ENCODE results near the gene IMMP2L. TPM values are rescaled to one million over a fixed set of nuclear protein-coding genes. Genes with fewer than 3 reads are reported as not detected.

Gene IMMP2L
- total RNA-seq, 2 experiments from 2014 or later, result 17.4 to 30.2 TPM

DNA sequence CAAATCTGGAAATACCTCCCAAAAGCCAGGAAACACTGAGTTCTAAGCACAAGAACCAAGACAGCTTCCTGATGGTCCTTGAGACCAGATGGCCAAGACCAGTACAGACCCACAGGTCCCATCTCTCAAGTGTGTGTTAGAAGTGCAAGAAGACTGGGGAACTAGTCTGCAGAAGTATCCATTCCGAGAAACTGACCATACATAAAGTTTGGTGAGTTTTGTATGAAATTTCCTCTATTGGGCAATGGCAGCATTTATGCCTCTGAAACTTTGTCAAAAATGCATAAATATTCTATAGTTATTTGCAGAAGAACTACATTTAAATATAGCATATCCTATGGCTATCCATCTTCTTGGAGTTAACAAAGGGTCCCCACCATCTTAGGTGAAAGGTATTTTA is 333.9 kb downstream of the IMMP2L start:
- H3K36me3 Mint-ChIP-seq (ENCODE audit: low read depth), result peaks cover 2% of the 10 kb centered on the region
- intact Hi-C loops (cut with micrococcal nuclease), result no loop called here
- no peak overlapping the region for H3K4me3 Mint-ChIP-seq
- ATAC-seq, result no peak
- TF ChIP-seq, protein P1, sequence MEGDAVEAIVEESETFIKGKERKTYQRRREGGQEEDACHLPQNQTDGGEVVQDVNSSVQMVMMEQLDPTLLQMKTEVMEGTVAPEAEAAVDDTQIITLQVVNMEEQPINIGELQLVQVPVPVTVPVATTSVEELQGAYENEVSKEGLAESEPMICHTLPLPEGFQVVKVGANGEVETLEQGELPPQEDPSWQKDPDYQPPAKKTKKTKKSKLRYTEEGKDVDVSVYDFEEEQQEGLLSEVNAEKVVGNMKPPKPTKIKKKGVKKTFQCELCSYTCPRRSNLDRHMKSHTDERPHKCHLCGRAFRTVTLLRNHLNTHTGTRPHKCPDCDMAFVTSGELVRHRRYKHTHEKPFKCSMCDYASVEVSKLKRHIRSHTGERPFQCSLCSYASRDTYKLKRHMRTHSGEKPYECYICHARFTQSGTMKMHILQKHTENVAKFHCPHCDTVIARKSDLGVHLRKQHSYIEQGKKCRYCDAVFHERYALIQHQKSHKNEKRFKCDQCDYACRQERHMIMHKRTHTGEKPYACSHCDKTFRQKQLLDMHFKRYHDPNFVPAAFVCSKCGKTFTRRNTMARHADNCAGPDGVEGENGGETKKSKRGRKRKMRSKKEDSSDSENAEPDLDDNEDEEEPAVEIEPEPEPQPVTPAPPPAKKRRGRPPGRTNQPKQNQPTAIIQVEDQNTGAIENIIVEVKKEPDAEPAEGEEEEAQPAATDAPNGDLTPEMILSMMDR (IDR thresholded peaks at IDR 0.05), result no peak
- no peaks in the 10 kb centered on the region for H3K27me3 Mint-ChIP-seq
- no peaks in the 10 kb centered on the region for H3K9me3 Mint-ChIP-seq
- no peak overlapping the region for H3K27ac Mint-ChIP-seq
- CTCF ChIA-PET, result no interaction called here
- POLR2A ChIA-PET, result no interaction called here
- no peak for DNase-seq
- peaks cover 13% of the 10 kb centered on the region for H3K4me1 Mint-ChIP-seq (ENCODE audit: low read depth)

DNA sequence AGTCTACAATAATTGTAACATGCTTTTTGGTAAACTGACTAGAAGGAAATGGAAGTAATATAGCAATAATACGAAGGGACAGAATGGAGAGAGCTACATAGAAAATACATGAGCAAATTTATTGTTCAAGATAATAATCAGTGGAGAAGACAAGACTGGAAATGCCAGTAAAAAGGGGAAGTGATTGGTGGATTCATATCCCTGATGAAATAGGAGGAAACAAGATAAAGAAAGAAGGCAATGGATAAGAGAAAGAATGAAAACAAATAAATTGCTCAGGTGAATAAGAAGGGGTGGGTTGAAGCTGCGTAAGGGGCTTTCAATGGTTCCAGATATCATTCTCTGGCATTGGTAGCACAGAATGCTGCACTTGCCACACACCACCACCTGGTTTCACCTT is 335.5 kb downstream of the IMMP2L start:
- CTCF ChIA-PET, result no interaction called here
- Mint-ChIP-seq H3K4me1 (ENCODE audit: low read depth) (peaks cover 3% of the 10 kb centered on the region), H3K27me3 (no peaks in the 10 kb centered on the region), H3K27ac (no peak overlapping the region), H3K9me3 (no peaks in the 10 kb centered on the region), H3K36me3 (ENCODE audit: low read depth) (peaks cover 2% of the 10 kb centered on the region), H3K4me3 (no peak overlapping the region)
- TF ChIP-seq, protein P1 (IDR thresholded peaks at IDR 0.05), result no peak
- DNase-seq, result no peak
- ATAC-seq, result no peak
- POLR2A ChIA-PET, result interaction anchor here (0.6 kb wide), 1 partner anchor 58 kb away, joined by 3 read pairs; no protein-coding TSS in a partner anchor
- intact Hi-C loops (cut with micrococcal nuclease), result no loop called here

DNA sequence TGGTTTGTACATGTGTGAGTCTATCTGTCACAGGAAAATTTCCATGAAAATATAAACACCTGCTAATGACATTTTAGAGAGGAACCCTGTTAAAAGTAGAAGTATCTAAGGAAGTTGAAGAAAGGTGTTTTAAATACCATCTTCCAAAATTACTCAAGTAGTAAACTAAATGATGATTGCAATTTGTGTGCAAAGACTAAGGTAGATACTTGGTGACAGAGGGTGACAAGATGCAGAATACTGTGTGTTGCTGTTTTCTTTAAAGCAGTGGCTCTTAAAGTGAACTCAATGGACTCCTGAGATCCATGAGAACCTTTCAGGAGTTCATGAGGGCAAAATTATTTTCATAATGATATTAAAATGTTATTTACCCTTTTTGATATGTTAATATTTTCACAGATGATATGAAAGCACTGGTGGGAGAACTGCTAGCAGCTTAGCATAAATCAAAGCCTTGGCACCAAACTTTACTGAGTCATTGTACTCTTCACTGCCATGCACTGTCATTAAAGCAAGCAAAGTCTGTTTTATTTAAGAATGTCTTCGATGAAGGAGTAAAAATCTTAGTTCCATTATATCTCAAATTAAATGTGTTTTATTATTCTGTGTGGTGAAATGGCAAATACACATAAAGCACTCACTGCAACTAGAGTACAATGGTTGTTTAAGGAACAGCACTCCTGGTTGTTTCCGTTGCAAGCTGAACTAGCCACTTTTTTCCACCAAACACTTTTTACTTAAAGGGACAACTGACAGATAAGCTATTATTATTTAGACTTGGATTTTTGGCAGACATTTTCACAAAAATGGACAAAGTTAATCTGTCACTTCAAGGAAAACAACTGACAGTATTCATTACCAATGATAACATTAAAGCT is 337.7 kb downstream of the IMMP2L start:
- H3K36me3 Mint-ChIP-seq (ENCODE audit: low read depth), result no peaks in the 10 kb centered on the region
- TF ChIP-seq, protein P1 (IDR thresholded peaks at IDR 0.05), result no peak

DNA sequence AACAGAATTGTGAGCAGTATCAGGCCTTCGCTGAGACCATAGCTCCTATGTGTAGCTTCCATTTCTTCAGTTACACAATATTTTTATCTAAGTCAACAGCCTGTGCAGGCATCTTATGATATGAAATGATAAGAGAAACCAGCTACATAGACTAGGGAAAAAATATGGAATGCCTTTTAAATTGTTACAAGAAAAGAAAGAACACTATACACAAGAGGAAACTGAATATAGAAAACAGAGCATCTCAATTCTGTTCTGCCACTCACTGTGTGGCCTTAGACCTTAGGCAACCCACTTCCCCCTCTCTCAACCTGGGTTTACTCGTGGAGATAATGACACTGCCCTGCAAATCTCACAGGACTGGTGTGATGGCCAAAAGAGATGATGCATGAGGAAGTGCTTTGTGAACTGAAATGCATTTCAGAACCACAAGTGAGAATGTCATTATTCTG is 338.5 kb downstream of the IMMP2L start:
- Mint-ChIP-seq H3K27ac (no peak overlapping the region), H3K27me3 (no peaks in the 10 kb centered on the region), H3K9me3 (no peaks in the 10 kb centered on the region), H3K4me1 (ENCODE audit: low read depth) (peaks cover 3% of the 10 kb centered on the region), H3K36me3 (ENCODE audit: low read depth) (no peaks in the 10 kb centered on the region), H3K4me3 (no peak overlapping the region)
- intact Hi-C loops (cut with micrococcal nuclease), result no loop called here
- TF ChIP-seq, protein P1 (IDR thresholded peaks at IDR 0.05), result no peak
- DNase-seq, result no peak
- no peak for ATAC-seq
- CTCF ChIA-PET, result no interaction called here
- POLR2A ChIA-PET, result no interaction called here

More for the DNA sequence above, 337.7 kb downstream of the IMMP2L start:
- H3K27ac Mint-ChIP-seq, result no peak overlapping the region
- no peaks in the 10 kb centered on the region for H3K9me3 Mint-ChIP-seq
- no peak for ATAC-seq
- peaks cover 3% of the 10 kb centered on the region for H3K4me1 Mint-ChIP-seq (ENCODE audit: low read depth)
- ChIA-PET POLR2A (no interaction called here), CTCF (no interaction called here)
- intact Hi-C loops (cut with micrococcal nuclease), result no loop called here
- H3K4me3 Mint-ChIP-seq, result no peak overlapping the region
- no peak for DNase-seq
- no peaks in the 10 kb centered on the region for H3K27me3 Mint-ChIP-seq

GRCh38 chr7:111215550-111215949 is 346.7 kb downstream of the IMMP2L start:
- peaks cover 8% of the 10 kb centered on the region for H3K36me3 Mint-ChIP-seq (ENCODE audit: low read depth)
- no peak overlapping the region for H3K27ac Mint-ChIP-seq
- intact Hi-C loops (cut with micrococcal nuclease), result no loop called here
- DNase-seq, result no peak
- H3K4me1 Mint-ChIP-seq (ENCODE audit: low read depth), result peaks cover 6% of the 10 kb centered on the region
- H3K27me3 Mint-ChIP-seq, result no peaks in the 10 kb centered on the region
- TF ChIP-seq, protein P1 (IDR thresholded peaks at IDR 0.05), result no peak
- no peak for ATAC-seq
- H3K9me3 Mint-ChIP-seq, result no peaks in the 10 kb centered on the region
- ChIA-PET CTCF (no interaction called here), POLR2A (no interaction called here)
- H3K4me3 Mint-ChIP-seq, result no peak overlapping the region

Data from activated CD8-positive, alpha-beta T cell treated with anti-CD3 and anti-CD28 coated beads for 36 hours (primary cell).